Right atrium auricular region (tissue), 2 donors: Measurements from ENCODE around the gene FBXW12. TPM values are rescaled to one million over a fixed set of nuclear protein-coding genes. Genes with fewer than 3 reads are reported as not detected.

Source experiments
- DNase-seq: peaks from one replicate; pipeline ENCODE4 v3.0.0-alpha.2; 2019; ENCODE audit warnings: low spot score
- H3K27ac ChIP-seq, 2 donors: fragments of 200-600 bp; sonication (generic); 1 replicate in 1 of 2; 2 replicates in 1 of 2; pipeline ENCODE4 v1.5.1; 2016 to 2019
- H3K27me3 ChIP-seq, 2 donors: fragments of 200-600 bp; sonication (generic); one replicate each; pipeline versions ENCODE4 v1.5.1 to v1.6.0; 2017 to 2019
- H3K36me3 ChIP-seq: fragments of 200-600 bp; sonication (generic); one replicate; pipeline ENCODE4 v1.5.1; 2016
- H3K4me1 ChIP-seq, 2 donors: fragments of 200-600 bp; sonication (generic); one replicate each; pipeline versions ENCODE4 v1.5.1 to v1.6.0; 2017 to 2019
- H3K4me3 ChIP-seq, 2 donors: fragments of 200-600 bp; sonication (generic); 1 replicate in 1 of 2; 2 replicates in 1 of 2; pipeline ENCODE4 v1.5.1; 2017 to 2019; ENCODE audit warnings: mild to moderate bottlenecking in 1 of 2, moderate library complexity in 1 of 2
- H3K9me3 ChIP-seq, 2 donors: fragments of 200-600 bp; sonication (generic); one replicate each; pipeline ENCODE4 v1.5.1; 2019
- total RNA-seq, 2 donors: library from RNA; depleted of rRNA; stranded (reverse); fragments of >200 nt; gene quantifications; one replicate each; pipeline ENCODE4 v1.1.0, GENCODE V29; 2016
- TF ChIP-seq, protein P1 (sequence below), 2 donors: fragments of 200-600 bp; sonication (generic); IDR thresholded peaks; one replicate each; pipeline ENCODE4 v1.5.1; 2019; ENCODE audit warnings: antibody characterized with exemption in 2 of 2

The FBXW12 gene
- total RNA-seq, 2 donors from 2014 or later: not detected

- H3K4me3 ChIP-seq: no peak overlapping the region
- no peak for DNase-seq
- no peak overlapping the region for H3K27ac ChIP-seq
- H3K36me3 ChIP-seq: peaks cover 99% of the 10 kb centered on the region
- TF ChIP-seq, protein P1, sequence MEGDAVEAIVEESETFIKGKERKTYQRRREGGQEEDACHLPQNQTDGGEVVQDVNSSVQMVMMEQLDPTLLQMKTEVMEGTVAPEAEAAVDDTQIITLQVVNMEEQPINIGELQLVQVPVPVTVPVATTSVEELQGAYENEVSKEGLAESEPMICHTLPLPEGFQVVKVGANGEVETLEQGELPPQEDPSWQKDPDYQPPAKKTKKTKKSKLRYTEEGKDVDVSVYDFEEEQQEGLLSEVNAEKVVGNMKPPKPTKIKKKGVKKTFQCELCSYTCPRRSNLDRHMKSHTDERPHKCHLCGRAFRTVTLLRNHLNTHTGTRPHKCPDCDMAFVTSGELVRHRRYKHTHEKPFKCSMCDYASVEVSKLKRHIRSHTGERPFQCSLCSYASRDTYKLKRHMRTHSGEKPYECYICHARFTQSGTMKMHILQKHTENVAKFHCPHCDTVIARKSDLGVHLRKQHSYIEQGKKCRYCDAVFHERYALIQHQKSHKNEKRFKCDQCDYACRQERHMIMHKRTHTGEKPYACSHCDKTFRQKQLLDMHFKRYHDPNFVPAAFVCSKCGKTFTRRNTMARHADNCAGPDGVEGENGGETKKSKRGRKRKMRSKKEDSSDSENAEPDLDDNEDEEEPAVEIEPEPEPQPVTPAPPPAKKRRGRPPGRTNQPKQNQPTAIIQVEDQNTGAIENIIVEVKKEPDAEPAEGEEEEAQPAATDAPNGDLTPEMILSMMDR (IDR thresholded peaks at IDR 0.05): no peak
- no peaks in the 10 kb centered on the region for H3K9me3 ChIP-seq
- H3K27me3 ChIP-seq: no peaks in the 10 kb centered on the region
- no peaks in the 10 kb centered on the region for H3K4me1 ChIP-seq
Observed at GRCh38 chr3:48410205-48411040, 38.4 kb downstream of the FBXW12 start.

DNA sequence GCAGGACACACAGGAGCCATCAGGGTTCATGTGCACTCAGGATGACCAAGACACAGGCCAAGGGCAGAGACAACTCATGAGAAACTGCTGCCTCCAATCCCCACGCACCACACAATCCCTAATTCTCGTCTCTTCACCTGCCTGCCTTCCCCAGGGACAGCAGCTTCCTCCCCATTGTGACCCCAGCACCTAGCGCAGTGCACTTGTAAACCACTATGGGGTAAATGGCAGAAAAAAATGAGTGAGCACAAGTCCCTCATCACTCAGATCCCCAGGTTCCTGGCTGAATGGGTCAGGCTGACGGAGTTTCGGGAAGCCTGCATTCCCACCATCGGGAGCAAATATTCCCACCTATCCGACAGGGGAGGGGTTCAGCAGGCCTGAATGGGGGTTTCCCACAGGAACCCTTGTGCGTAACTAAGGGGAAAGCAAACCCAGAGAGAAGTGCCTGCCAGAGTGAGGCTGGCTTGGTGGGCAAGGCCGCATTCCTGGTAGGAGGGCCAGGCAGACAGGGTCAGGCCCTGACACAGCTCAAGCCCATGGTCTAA, 39.1 kb downstream of the FBXW12 start:
- Histone ChIP-seq H3K4me1 (no peaks in the 10 kb centered on the region), H3K27ac (no peak overlapping the region), H3K36me3 (peaks cover 99% of the 10 kb centered on the region), H3K4me3 (no peak overlapping the region), H3K27me3 (no peaks in the 10 kb centered on the region), H3K9me3 (no peaks in the 10 kb centered on the region)
- DNase-seq: no peak
- TF ChIP-seq, protein P1 (IDR thresholded peaks at IDR 0.05): no peak

DNA sequence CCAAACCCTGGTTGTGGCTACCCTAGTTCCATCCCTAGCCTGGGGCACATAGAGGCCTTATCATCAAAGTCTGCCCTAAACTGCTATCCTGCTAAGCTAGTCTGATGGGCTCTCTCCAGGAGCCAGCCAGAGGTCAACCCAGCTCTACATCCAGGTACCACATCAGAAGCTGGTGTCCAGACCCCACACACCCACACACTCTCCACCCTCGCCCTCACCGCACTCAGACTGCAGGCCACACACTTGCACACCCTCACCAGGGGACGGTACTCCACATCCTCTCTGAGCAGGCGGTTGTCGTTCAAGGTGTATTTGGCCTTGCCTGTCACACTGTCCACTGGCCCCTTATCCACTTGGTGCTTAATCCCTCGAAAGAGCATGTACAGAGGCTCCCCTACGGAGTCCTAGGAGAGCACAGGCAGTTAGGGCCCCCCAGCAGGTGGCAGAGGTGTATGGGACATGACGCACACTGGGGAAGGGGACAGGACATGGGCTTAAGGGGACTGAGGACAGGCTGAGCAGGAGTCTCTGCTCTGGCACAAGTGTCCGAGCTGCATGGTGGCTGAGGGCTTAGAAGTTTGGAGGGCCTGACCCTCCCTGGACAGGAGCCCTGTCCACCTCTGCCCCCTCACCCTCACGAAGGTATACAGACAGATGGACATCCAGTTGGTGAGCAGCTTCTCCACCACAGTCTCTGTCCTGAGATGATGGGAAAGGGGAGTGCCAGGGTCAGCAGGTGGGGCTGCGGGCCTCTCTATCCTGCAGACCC, 39.8 kb downstream of the FBXW12 start:
- no peaks in the 10 kb centered on the region for H3K9me3 ChIP-seq
- TF ChIP-seq, protein P1 (IDR thresholded peaks at IDR 0.05): no peak
- H3K4me3 ChIP-seq: no peak overlapping the region
- no peaks in the 10 kb centered on the region for H3K4me1 ChIP-seq
- peaks cover 98% of the 10 kb centered on the region for H3K36me3 ChIP-seq
- no peak for DNase-seq
- no peak overlapping the region for H3K27ac ChIP-seq
- no peaks in the 10 kb centered on the region for H3K27me3 ChIP-seq

GRCh38 chr3:48412375-48413001, 40.5 kb downstream of the FBXW12 start:
- Histone ChIP-seq H3K27me3 (no peaks in the 10 kb centered on the region), H3K4me1 (no peaks in the 10 kb centered on the region), H3K36me3 (peaks cover 98% of the 10 kb centered on the region), H3K9me3 (no peaks in the 10 kb centered on the region), H3K4me3 (no peak overlapping the region), H3K27ac (no peak overlapping the region)
- no peak for DNase-seq
- TF ChIP-seq, protein P1 (IDR thresholded peaks at IDR 0.05): no peak

DNA sequence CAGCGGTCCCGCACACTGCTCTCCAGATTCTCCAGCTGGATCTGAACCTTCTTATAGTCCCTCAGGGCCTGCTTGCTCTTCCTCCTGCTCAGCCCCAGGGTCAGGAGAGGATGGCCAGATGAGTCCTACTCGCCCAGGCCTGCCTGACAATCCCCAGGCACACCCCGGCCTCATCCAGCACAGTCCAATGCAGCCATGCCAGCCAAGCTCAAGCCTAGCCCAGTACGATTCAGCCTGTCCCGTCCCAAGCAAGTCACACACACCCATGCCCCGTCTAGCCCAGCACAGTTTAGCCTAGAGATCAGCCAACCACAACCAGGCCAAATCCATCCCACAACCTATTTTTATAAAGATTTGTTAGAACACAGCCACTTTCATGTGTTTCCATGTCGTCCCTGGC, 41.1 kb downstream of the FBXW12 start:
- Histone ChIP-seq H3K36me3 (peaks cover 98% of the 10 kb centered on the region), H3K27ac (no peak overlapping the region), H3K9me3 (no peaks in the 10 kb centered on the region), H3K4me1 (no peaks in the 10 kb centered on the region), H3K4me3 (no peak overlapping the region), H3K27me3 (no peaks in the 10 kb centered on the region)
- DNase-seq: no peak
- TF ChIP-seq, protein P1 (IDR thresholded peaks at IDR 0.05): no peak
